ENCODE results near the gene GRB7.

Gene GRB7

GRCh38 chr17:39781861-39782213 lies 44.1 kb downstream of the GRB7 start:
- Histone ChIP-seq H2AFZ (ENCODE audit: low read depth, low read length, severe bottlenecking) (no peak overlapping the region), H3K27me3 (ENCODE audit: low read length) (no peaks in the 10 kb centered on the region), H3K36me3 (ENCODE audit: low read length) (peaks cover 29% of the 10 kb centered on the region), H3K9me3 (ENCODE audit: insufficient read depth, low read length) (no peaks in the 10 kb centered on the region), H4K20me1 (ENCODE audit: low read depth, low read length) (no peaks in the 10 kb centered on the region), H3K9ac (ENCODE audit: low read length) (no peak overlapping the region), H3F3A (ENCODE audit: insufficient read depth) (peaks cover 59% of the 10 kb centered on the region), H3K27ac (ENCODE audit: low read depth, low read length) (peak overlapping the region; percentile 95), H3K4me2 (ENCODE audit: low read depth, low read length, poor library complexity, severe bottlenecking) (peak overlapping the region; percentile 11), H3K79me2 (ENCODE audit: insufficient read depth, low read length) (peaks cover 60% of the 10 kb centered on the region), H3K9me2 (replicated peaks; ENCODE audit: insufficient read depth, low read length) (no peaks in the 10 kb centered on the region), H3K4me3 (ENCODE audit: insufficient read depth, low read length, poor library complexity, severe bottlenecking) (no peak overlapping the region)
- no peak for TF ChIP-seq EZH2phosphoT487 (conservative IDR thresholded peaks at IDR 0.05; ENCODE audit: low read length)
- no peak for TF ChIP-seq CTCF (IDR thresholded peaks at IDR 0.05; ENCODE audit: insufficient read depth, low read length, poor library complexity, severe bottlenecking)

GRCh38 chr17:39782481-39782880 lies 44.7 kb downstream of the GRB7 start:
- Histone ChIP-seq H3K9ac (ENCODE audit: low read length) (no peak overlapping the region), H3K27me3 (ENCODE audit: low read length) (no peaks in the 10 kb centered on the region), H3K4me2 (ENCODE audit: low read depth, low read length, poor library complexity, severe bottlenecking) (no peak overlapping the region), H3K36me3 (ENCODE audit: low read length) (peaks cover 30% of the 10 kb centered on the region), H3K79me2 (ENCODE audit: insufficient read depth, low read length) (peaks cover 60% of the 10 kb centered on the region), H3F3A (ENCODE audit: insufficient read depth) (peaks cover 59% of the 10 kb centered on the region), H3K27ac (ENCODE audit: low read depth, low read length) (peak overlapping the region; percentile 95; the same call in 1 of the 2 replicates), H4K20me1 (ENCODE audit: low read depth, low read length) (no peaks in the 10 kb centered on the region), H3K9me2 (replicated peaks; ENCODE audit: insufficient read depth, low read length) (no peaks in the 10 kb centered on the region), H3K9me3 (ENCODE audit: insufficient read depth, low read length) (no peaks in the 10 kb centered on the region), H3K4me3 (ENCODE audit: insufficient read depth, low read length, poor library complexity, severe bottlenecking) (no peak overlapping the region), H2AFZ (ENCODE audit: low read depth, low read length, severe bottlenecking) (no peak overlapping the region)
- TF ChIP-seq CTCF (IDR thresholded peaks at IDR 0.05; ENCODE audit: insufficient read depth, low read length, poor library complexity, severe bottlenecking) = no peak
- no peak for TF ChIP-seq EZH2phosphoT487 (conservative IDR thresholded peaks at IDR 0.05; ENCODE audit: low read length)

GRCh38 chr17:39782980-39783379 lies 45.2 kb downstream of the GRB7 start:
- peaks cover 34% of the 10 kb centered on the region for H3K36me3 ChIP-seq (ENCODE audit: low read length)
- no peaks in the 10 kb centered on the region for H3K9me3 ChIP-seq (ENCODE audit: insufficient read depth, low read length)
- no peak overlapping the region for H3K4me3 ChIP-seq (ENCODE audit: insufficient read depth, low read length, poor library complexity, severe bottlenecking)
- TF ChIP-seq EZH2phosphoT487 (conservative IDR thresholded peaks at IDR 0.05; ENCODE audit: low read length) = no peak
- TF ChIP-seq CTCF (IDR thresholded peaks at IDR 0.05; ENCODE audit: insufficient read depth, low read length, poor library complexity, severe bottlenecking) = no peak
- peaks cover 57% of the 10 kb centered on the region for H3K79me2 ChIP-seq (ENCODE audit: insufficient read depth, low read length)
- peak overlapping the region; percentile 19; the same call in 1 of the 2 replicates for H3K27ac ChIP-seq (ENCODE audit: low read depth, low read length)
- H3K27me3 ChIP-seq (ENCODE audit: low read length) = no peaks in the 10 kb centered on the region
- H4K20me1 ChIP-seq (ENCODE audit: low read depth, low read length) = no peaks in the 10 kb centered on the region
- no peaks in the 10 kb centered on the region for H3K9me2 ChIP-seq (replicated peaks; ENCODE audit: insufficient read depth, low read length)
- H3K9ac ChIP-seq (ENCODE audit: low read length) = no peak overlapping the region
- peaks cover 56% of the 10 kb centered on the region for H3F3A ChIP-seq (ENCODE audit: insufficient read depth)
- H3K4me2 ChIP-seq (ENCODE audit: low read depth, low read length, poor library complexity, severe bottlenecking) = no peak overlapping the region
- no peak overlapping the region for H2AFZ ChIP-seq (ENCODE audit: low read depth, low read length, severe bottlenecking)
